Measurements from ENCODE around the gene SRF. TPM values are rescaled to one million over a fixed set of nuclear protein-coding genes. Genes with fewer than 3 reads are reported as not detected.

SRF gene
- total RNA-seq, 1 donor from 2014 or later = 20.7 TPM

DNA sequence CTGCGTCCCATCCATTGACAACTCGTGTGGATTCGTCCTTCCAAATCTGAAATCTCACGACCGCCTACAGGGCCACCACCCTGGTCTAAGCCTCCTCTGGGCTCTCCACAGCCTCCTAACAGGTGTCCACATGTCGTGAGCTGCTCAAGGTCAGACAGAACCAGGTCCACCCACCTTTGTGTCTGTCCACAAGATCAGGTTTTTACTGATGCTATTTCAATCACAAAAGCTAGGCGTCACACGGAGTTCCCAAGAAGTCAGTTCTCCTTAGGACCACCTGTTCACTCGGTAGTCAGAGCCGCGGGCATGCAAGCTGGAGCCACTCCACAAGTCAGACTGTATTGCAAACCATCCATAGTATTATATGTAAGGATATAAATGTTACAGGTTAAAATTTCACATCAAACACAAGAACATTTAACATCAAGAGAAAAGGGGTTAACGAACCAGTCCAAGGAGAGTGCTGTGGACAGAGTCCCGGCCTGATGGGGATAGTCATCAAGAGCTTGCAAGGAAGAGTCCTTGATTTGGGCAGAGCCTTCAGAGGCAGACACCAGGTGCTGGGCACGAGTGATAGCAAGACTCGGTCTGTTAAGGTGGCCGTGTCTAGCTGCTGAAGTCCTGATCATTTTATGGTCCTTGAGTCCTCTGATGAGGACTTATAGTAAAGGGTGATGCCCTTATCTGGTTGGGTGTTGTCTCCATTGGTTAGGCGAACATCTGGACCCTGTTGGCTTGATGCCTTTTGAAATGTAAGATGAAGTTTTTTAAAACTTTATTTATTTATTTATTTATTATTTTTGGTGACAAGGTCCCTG, 58.9 kb downstream of the SRF start:
- peaks cover 5% of the 10 kb centered on the region for H3K36me3 Mint-ChIP-seq (ENCODE audit: unreplicated experiment)
- H3K4me3 Mint-ChIP-seq (ENCODE audit: unreplicated experiment) = peak overlapping the region; percentile 81
- H3K27ac Mint-ChIP-seq (ENCODE audit: unreplicated experiment) = no peak overlapping the region
- TF ChIP-seq, protein P1, sequence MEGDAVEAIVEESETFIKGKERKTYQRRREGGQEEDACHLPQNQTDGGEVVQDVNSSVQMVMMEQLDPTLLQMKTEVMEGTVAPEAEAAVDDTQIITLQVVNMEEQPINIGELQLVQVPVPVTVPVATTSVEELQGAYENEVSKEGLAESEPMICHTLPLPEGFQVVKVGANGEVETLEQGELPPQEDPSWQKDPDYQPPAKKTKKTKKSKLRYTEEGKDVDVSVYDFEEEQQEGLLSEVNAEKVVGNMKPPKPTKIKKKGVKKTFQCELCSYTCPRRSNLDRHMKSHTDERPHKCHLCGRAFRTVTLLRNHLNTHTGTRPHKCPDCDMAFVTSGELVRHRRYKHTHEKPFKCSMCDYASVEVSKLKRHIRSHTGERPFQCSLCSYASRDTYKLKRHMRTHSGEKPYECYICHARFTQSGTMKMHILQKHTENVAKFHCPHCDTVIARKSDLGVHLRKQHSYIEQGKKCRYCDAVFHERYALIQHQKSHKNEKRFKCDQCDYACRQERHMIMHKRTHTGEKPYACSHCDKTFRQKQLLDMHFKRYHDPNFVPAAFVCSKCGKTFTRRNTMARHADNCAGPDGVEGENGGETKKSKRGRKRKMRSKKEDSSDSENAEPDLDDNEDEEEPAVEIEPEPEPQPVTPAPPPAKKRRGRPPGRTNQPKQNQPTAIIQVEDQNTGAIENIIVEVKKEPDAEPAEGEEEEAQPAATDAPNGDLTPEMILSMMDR (IDR thresholded peaks at IDR 0.05; ENCODE audit: partially characterized antibody, unreplicated experiment) = no peak
- H3K9me3 Mint-ChIP-seq (ENCODE audit: unreplicated experiment) = peaks cover 6% of the 10 kb centered on the region
- peaks cover 18% of the 10 kb centered on the region for H3K27me3 Mint-ChIP-seq (ENCODE audit: unreplicated experiment)
- no peak for DNase-seq
- H3K4me1 Mint-ChIP-seq (ENCODE audit: low read depth, unreplicated experiment) = no peaks in the 10 kb centered on the region

DNA sequence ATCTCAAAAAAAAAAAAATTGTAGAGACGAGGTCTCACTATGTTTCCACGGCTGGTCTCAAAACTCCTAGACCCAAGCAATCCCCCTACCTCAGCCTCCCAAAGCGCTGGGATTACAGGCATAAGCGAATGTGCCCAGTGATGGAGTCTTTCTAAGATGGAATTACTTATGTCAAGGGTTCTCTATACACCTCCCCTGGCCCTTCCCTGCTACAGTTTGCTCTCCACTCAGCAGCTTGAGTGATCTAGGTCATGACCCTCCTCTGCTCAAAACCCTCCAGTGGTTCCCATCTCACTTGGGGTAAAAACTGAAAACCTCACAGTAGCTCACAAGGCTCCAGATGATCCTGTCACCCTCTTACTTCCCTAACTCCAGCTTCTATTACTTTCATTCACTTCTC, 60.0 kb downstream of the SRF start:
- H3K36me3 Mint-ChIP-seq (ENCODE audit: unreplicated experiment) = peaks cover 5% of the 10 kb centered on the region
- TF ChIP-seq, protein P1 (IDR thresholded peaks at IDR 0.05; ENCODE audit: partially characterized antibody, unreplicated experiment) = no peak
- no peak overlapping the region for H3K27ac Mint-ChIP-seq (ENCODE audit: unreplicated experiment)
- no peaks in the 10 kb centered on the region for H3K4me1 Mint-ChIP-seq (ENCODE audit: low read depth, unreplicated experiment)
- no peak for DNase-seq
- H3K9me3 Mint-ChIP-seq (ENCODE audit: unreplicated experiment) = peaks cover 5% of the 10 kb centered on the region
- H3K4me3 Mint-ChIP-seq (ENCODE audit: unreplicated experiment) = no peak overlapping the region
- peaks cover 18% of the 10 kb centered on the region for H3K27me3 Mint-ChIP-seq (ENCODE audit: unreplicated experiment)

Other genes starting within 250 kb of the SRF start
- 36.8 TPM for gene CNPY3, start 241.8 kb upstream of the SRF start, total RNA-seq (ENCODE audit: unreplicated experiment)
- 0.54 TPM for gene GNMT, start 210.5 kb upstream of the SRF start, total RNA-seq (ENCODE audit: unreplicated experiment)
- 13.8 TPM for gene PEX6, start 192.1 kb upstream of the SRF start, total RNA-seq (ENCODE audit: unreplicated experiment)
- gene PPP2R5D, start 186.7 kb upstream of the SRF start, total RNA-seq (ENCODE audit: unreplicated experiment) = 59.1 TPM
- 42.7 TPM for gene MEA1, start 157.3 kb upstream of the SRF start, total RNA-seq (ENCODE audit: unreplicated experiment)
- 119 TPM for gene KLHDC3, start 157.0 kb upstream of the SRF start, total RNA-seq (ENCODE audit: unreplicated experiment)
- 109 TPM for gene RRP36, start 149.6 kb upstream of the SRF start, total RNA-seq (ENCODE audit: unreplicated experiment)
- gene CUL7, start 117.4 kb upstream of the SRF start, total RNA-seq (ENCODE audit: unreplicated experiment) = 43.3 TPM
- gene MRPL2, start 111.8 kb upstream of the SRF start, total RNA-seq (ENCODE audit: unreplicated experiment) = 50.5 TPM
- 62.3 TPM for gene KLC4, start 111.6 kb upstream of the SRF start, total RNA-seq (ENCODE audit: unreplicated experiment)
- gene PTK7, start 95.0 kb upstream of the SRF start, total RNA-seq (ENCODE audit: unreplicated experiment) = 166 TPM
- 51.6 TPM for gene CUL9, start 10.9 kb downstream of the SRF start, total RNA-seq (ENCODE audit: unreplicated experiment)
- gene DNPH1, start 58.2 kb downstream of the SRF start, total RNA-seq (ENCODE audit: unreplicated experiment) = 3.5 TPM
- gene TTBK1, start 72.2 kb downstream of the SRF start, total RNA-seq (ENCODE audit: unreplicated experiment) = 47.3 TPM
- 0.34 TPM for gene SLC22A7, start 127.0 kb downstream of the SRF start, total RNA-seq (ENCODE audit: unreplicated experiment)
- gene CRIP3, start 137.6 kb downstream of the SRF start, total RNA-seq (ENCODE audit: unreplicated experiment) = 0.69 TPM
- 26.3 TPM for gene ZNF318, start 198.4 kb downstream of the SRF start, total RNA-seq (ENCODE audit: unreplicated experiment)

All from glutamatergic neuron (in vitro differentiated cells).